HCT116 (cell line): ENCODE data around the gene RPS6KA1. TPM values are rescaled to one million over a fixed set of nuclear protein-coding genes. Genes with fewer than 3 reads are reported as not detected.

ENCODE experiments used
- ATAC-seq: fragments of 200-7000 bp; cut with Tn5 transposase; 2 replicates; pipeline ENCODE4 v1.9.1; 2020; ENCODE audit warnings: mild to moderate bottlenecking, moderate library complexity
- BruUV-seq: library from RNA; stranded (reverse); fragments of 400-500 nt; replicated peaks from 2 replicates; lab custom pipeline; 2021; lab: Mats Ljungman, UMichigan
- CTCF ChIA-PET: fragments of 300-600 bp; sonication (Branson Sonifier 250); formaldehyde crosslinking; loops from one replicate; lab custom pipeline; 2021; ENCODE audit warnings: antibody characterized with exemption; lab: Charles Lee
- POLR2A ChIA-PET: fragments of 300-600, 350-600 bp; sonication (Branson Sonifier 250); formaldehyde crosslinking; loops from one replicate; lab custom pipeline; 2021; ENCODE audit warnings: antibody characterized with exemption; lab: Charles Lee
- RAD21 ChIA-PET, 2 experiments: fragments of 300-600 bp; sonication (Branson Sonifier 250); formaldehyde crosslinking; loops; one replicate each; lab custom pipeline; 2023; ENCODE audit warnings: low total read pairs in 2 of 2; ENCODE audit not compliant: uncharacterized antibody in 2 of 2, unreplicated experiment in 2 of 2, low non-redundant PET in 1 of 2; lab: Charles Lee
- DNase-seq: peaks from one replicate; pipeline ENCODE4 v3.0.0-alpha.2; 2010; ENCODE audit warnings: low read depth, low spot score
- H2AFZ ChIP-seq: fragments of 200-600 bp; shearing (Covaris generic), sonication (generic); 2 replicates; pipeline ENCODE4 v1.6.1; 2017; ENCODE audit warnings: low read depth, mixed run types, mixed read lengths, antibody characterized with exemption, low read length; ENCODE audit not compliant: poor library complexity, severe bottlenecking
- H3K27ac ChIP-seq: 2 replicates; pipeline ENCODE4 v1.5.1; 2012; ENCODE audit warnings: low read depth, low read length
- H3K27me3 ChIP-seq: fragments of 200-600 bp; sonication (generic); 2 replicates; pipeline ENCODE4 v1.6.1; 2016; ENCODE audit warnings: mixed run types, low read length, mixed read lengths; ENCODE audit not compliant: insufficient read depth
- H3K36me3 ChIP-seq, 2 experiments: fragments of 200-500 bp in 1 of 2; fragments of 200-600 bp in 1 of 2; sonication (Bioruptor generic) in 1 of 2; sonication (generic) in 1 of 2; 2 replicates each; pipeline versions ENCODE4 v1.5.1 to v1.6.1; 2014 to 2016; ENCODE audit warnings: low read length in 2 of 2, inconsistent platforms in 1 of 2, mixed read lengths in 1 of 2, mixed run types in 1 of 2; ENCODE audit not compliant: insufficient read depth in 2 of 2, control insufficient read depth in 1 of 2
- H3K4me1 ChIP-seq, 2 experiments: fragments of 200-600 bp in 1 of 2; sonication (generic) in 1 of 2; 2 replicates each; pipeline versions ENCODE4 v1.5.1 to v1.6.1; 2012 to 2017; ENCODE audit warnings: low read length in 2 of 2, inconsistent platforms in 1 of 2, mild to moderate bottlenecking in 1 of 2, mixed read lengths in 1 of 2, mixed run types in 1 of 2, moderate library complexity in 1 of 2; ENCODE audit not compliant: insufficient read depth in 2 of 2, control insufficient read depth in 1 of 2
- H3K4me2 ChIP-seq: fragments of 200-600 bp; sonication (generic); 2 replicates; pipeline ENCODE4 v1.6.1; 2017; ENCODE audit warnings: mixed run types, low read length, mixed read lengths
- H3K4me3 ChIP-seq, 2 experiments: fragments of 200-600 bp in 1 of 2; sonication (generic) in 1 of 2; replicated peaks in 1 of 2; 2 replicates each; pipeline ENCODE4 v1.5.1; 2011 to 2016; ENCODE audit warnings: low read length in 2 of 2, control low read depth in 1 of 2, low read depth in 1 of 2, mild to moderate bottlenecking in 1 of 2, mixed read lengths in 1 of 2, mixed run types in 1 of 2
- H3K79me2 ChIP-seq: fragments of 200-600 bp; sonication (generic); 2 replicates; pipeline ENCODE4 v1.6.1; 2017; ENCODE audit warnings: mild to moderate bottlenecking, mixed run types, low read length, moderate library complexity, mixed read lengths; ENCODE audit not compliant: insufficient read depth
- H3K9ac ChIP-seq: fragments of 200-600 bp; sonication (generic); 2 replicates; pipeline ENCODE4 v1.6.1; 2016; ENCODE audit warnings: low read length, mixed read lengths
- H3K9me2 ChIP-seq: fragments of 200-600 bp; sonication (generic), shearing (Covaris generic); 2 replicates; pipeline ENCODE4 v1.6.1; 2017; ENCODE audit warnings: mixed run types, mild to moderate bottlenecking, moderate library complexity; ENCODE audit not compliant: insufficient read depth
- H3K9me3 ChIP-seq, 2 experiments: fragments of 200-500 bp in 1 of 2; fragments of 200-600 bp in 1 of 2; sonication (Bioruptor generic) in 1 of 2; sonication (generic) in 1 of 2; 2 replicates each; pipeline ENCODE4 v1.6.1; 2014 to 2017; ENCODE audit warnings: low read length in 2 of 2, mixed read lengths in 2 of 2, inconsistent platforms in 1 of 2, low read depth in 1 of 2, mild to moderate bottlenecking in 1 of 2, mixed run types in 1 of 2, moderate library complexity in 1 of 2; ENCODE audit not compliant: control insufficient read depth in 1 of 2, insufficient read depth in 1 of 2
- H4K20me1 ChIP-seq: fragments of 200-600 bp; sonication (generic), shearing (Covaris generic); 2 replicates; pipeline ENCODE4 v1.6.1; 2017; ENCODE audit warnings: mixed run types, mild to moderate bottlenecking, moderate library complexity; ENCODE audit not compliant: insufficient read depth
- CBX3 ChIP-seq: IDR thresholded peaks from 2 replicates; pipeline ENCODE4 v1.6.1; 2012; ENCODE audit warnings: low read depth
- CEBPB ChIP-seq: IDR thresholded peaks from 2 replicates; pipeline ENCODE4 v1.6.1; 2012; ENCODE audit warnings: low read depth
- ELF1 ChIP-seq: IDR thresholded peaks from 2 replicates; pipeline ENCODE4 v1.6.1; 2012; ENCODE audit warnings: low read depth, borderline replicate concordance
- EZH2 ChIP-seq: fragments of 200-600 bp; sonication (generic); IDR thresholded peaks from 2 replicates; pipeline ENCODE4 v1.6.1; 2017; ENCODE audit warnings: antibody characterized with exemption, mixed run types
- EZH2phosphoT487 ChIP-seq: fragments of 200-600 bp; IDR thresholded peaks from 2 replicates; pipeline ENCODE4 v1.6.1; 2018; ENCODE audit warnings: antibody characterized with exemption, borderline replicate concordance
- FOSL1 ChIP-seq: IDR thresholded peaks from 2 replicates; pipeline ENCODE4 v1.6.1; 2012; ENCODE audit warnings: low read depth
- POLR2A ChIP-seq: IDR thresholded peaks from 2 replicates; pipeline ENCODE4 v1.7.0; 2011; ENCODE audit warnings: borderline replicate concordance; ENCODE audit not compliant: insufficient read depth, insufficient read length; ENCODE audit errors: extremely low read depth
- RAD21 ChIP-seq: IDR thresholded peaks from 2 replicates; pipeline ENCODE4 v1.6.1; 2012; ENCODE audit warnings: low read depth, mild to moderate bottlenecking
- SP1 ChIP-seq: IDR thresholded peaks from 2 replicates; pipeline ENCODE4 v1.6.1; 2012; ENCODE audit warnings: low read depth
- SRF ChIP-seq: IDR thresholded peaks from 2 replicates; pipeline ENCODE4 v1.6.1; 2012; ENCODE audit warnings: low read depth
- YY1 ChIP-seq: IDR thresholded peaks from 2 replicates; pipeline ENCODE4 v1.6.1; 2011; ENCODE audit warnings: low read length, low read depth, moderate library complexity, mild to moderate bottlenecking; ENCODE audit not compliant: insufficient replicate concordance; ENCODE audit errors: extremely low read depth
- ZNF274 ChIP-seq: fragments of 200-500 bp; sonication (Bioruptor generic); IDR thresholded peaks from 2 replicates; pipeline ENCODE4 v1.6.1; 2014; ENCODE audit warnings: mild to moderate bottlenecking, low read depth, low read length, inconsistent platforms
- intact Hi-C: fragments of 100-400 bp; cut with micrococcal nuclease; formaldehyde crosslinking; loops from 2 replicates; pipeline ENCODE4 v1.10.0; 2022
- total RNA-seq: library from RNA; stranded (reverse); gene quantifications from one replicate; pipeline ENCODE4 v1.2.1, GENCODE V29; 2021; ENCODE audit not compliant: unreplicated experiment
- TF ChIP-seq, protein P1 (sequence below): IDR thresholded peaks from 2 replicates; pipeline ENCODE4 v1.6.1; 2012; ENCODE audit warnings: low read depth

RPS6KA1 gene
- total RNA-seq, 1 experiment from 2014 or later = 47.0 TPM

DNA sequence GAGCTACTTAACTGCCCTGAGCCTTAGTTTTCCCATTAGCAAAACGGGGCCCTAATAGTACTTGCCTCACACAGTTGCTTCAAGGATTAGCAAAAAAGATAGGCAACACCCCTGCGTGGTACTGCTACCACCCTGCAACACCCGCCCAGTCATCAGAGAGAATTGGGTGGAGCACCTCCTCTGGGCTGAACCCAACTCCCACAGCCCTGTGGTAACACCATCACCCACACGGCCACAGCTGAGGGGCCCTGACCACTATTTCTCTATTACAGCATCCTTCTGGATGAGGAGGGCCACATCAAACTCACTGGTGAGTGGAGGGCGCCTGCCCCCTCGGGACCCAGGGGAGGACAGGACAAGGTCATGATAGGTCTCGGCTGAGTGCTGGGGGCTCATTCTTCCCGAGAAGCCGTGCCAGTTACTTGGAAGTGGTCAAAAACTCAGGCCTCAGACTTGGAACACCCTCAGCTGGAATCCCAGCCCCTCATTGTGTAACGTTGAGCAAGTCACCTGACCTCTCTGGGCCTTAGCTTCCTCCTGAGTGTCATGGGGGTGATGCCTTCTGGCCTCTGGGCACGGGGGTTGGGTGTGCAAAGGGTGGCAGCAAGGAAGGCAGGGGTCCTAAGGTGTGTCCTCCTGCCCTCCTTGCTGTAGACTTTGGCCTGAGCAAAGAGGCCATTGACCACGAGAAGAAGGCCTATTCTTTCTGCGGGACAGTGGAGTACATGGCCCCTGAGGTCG is 24.6 kb downstream of the RPS6KA1 start:
- RAD21 ChIA-PET = no interaction called here
- intact Hi-C loops = no loop called here
- no peak for DNase-seq
- Histone ChIP-seq H3K4me2 (no peak overlapping the region), H3K27me3 (no peaks in the 10 kb centered on the region), H4K20me1 (no peaks in the 10 kb centered on the region), H3K79me2 (no peaks in the 10 kb centered on the region), H3K9ac (no peak overlapping the region), H3K4me1 (no peaks in the 10 kb centered on the region), H3K27ac (no peak overlapping the region), H3K9me2 (no peaks in the 10 kb centered on the region), H3K4me3 (no peak overlapping the region), H3K9me3 (no peaks in the 10 kb centered on the region), H2AFZ (no peak overlapping the region), H3K36me3 (peaks cover 11 to 19% of the 10 kb centered on the region in 2 experiments; a peak in 3 of 4 replicates)
- TF ChIP-seq ELF1 (no peak), RAD21 (no peak), YY1 (no peak), ZNF274 (no peak), EZH2phosphoT487 (no peak), POLR2A (no peak), EZH2 (no peak), FOSL1 (no peak), CEBPB (no peak), SP1 (no peak), CBX3 (no peak), SRF (no peak)
- TF ChIP-seq, protein P1, sequence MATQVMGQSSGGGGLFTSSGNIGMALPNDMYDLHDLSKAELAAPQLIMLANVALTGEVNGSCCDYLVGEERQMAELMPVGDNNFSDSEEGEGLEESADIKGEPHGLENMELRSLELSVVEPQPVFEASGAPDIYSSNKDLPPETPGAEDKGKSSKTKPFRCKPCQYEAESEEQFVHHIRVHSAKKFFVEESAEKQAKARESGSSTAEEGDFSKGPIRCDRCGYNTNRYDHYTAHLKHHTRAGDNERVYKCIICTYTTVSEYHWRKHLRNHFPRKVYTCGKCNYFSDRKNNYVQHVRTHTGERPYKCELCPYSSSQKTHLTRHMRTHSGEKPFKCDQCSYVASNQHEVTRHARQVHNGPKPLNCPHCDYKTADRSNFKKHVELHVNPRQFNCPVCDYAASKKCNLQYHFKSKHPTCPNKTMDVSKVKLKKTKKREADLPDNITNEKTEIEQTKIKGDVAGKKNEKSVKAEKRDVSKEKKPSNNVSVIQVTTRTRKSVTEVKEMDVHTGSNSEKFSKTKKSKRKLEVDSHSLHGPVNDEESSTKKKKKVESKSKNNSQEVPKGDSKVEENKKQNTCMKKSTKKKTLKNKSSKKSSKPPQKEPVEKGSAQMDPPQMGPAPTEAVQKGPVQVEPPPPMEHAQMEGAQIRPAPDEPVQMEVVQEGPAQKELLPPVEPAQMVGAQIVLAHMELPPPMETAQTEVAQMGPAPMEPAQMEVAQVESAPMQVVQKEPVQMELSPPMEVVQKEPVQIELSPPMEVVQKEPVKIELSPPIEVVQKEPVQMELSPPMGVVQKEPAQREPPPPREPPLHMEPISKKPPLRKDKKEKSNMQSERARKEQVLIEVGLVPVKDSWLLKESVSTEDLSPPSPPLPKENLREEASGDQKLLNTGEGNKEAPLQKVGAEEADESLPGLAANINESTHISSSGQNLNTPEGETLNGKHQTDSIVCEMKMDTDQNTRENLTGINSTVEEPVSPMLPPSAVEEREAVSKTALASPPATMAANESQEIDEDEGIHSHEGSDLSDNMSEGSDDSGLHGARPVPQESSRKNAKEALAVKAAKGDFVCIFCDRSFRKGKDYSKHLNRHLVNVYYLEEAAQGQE = no peak
- POLR2A ChIA-PET = no interaction called here
- CTCF ChIA-PET = no interaction called here
- no peak for ATAC-seq
- no TSS peak for BruUV-seq
